KMS-11 (cell line): ENCODE results near the gene KLHDC7B.

Experiments
- H2AFZ ChIP-seq: fragments of 200-600 bp; sonication (generic); 2 replicates; pipeline ENCODE4 v1.6.1; 2016; ENCODE audit warnings: antibody characterized with exemption, mixed run types, low read depth
- H3K27ac ChIP-seq: fragments of 200-600 bp; sonication (generic); 2 replicates; pipeline ENCODE4 v1.6.1; 2016; ENCODE audit warnings: mild to moderate bottlenecking, mixed run types
- H3K27me3 ChIP-seq: fragments of 200-600 bp; sonication (generic); 2 replicates; pipeline ENCODE4 v1.6.1; 2017; ENCODE audit warnings: mild to moderate bottlenecking, low read depth, mixed run types, moderate library complexity; ENCODE audit not compliant: insufficient read depth
- H3K36me3 ChIP-seq: fragments of 200-600 bp; sonication (generic); 2 replicates; pipeline ENCODE4 v1.6.1; 2017; ENCODE audit warnings: mild to moderate bottlenecking, mixed run types; ENCODE audit not compliant: insufficient read depth
- H3K4me1 ChIP-seq: fragments of 200-600 bp; sonication (generic); 2 replicates; pipeline ENCODE4 v1.6.1; 2016; ENCODE audit warnings: mild to moderate bottlenecking, low read depth, mixed run types; ENCODE audit not compliant: poor library complexity, severe bottlenecking
- H3K4me2 ChIP-seq: fragments of 200-600 bp; sonication (generic); 2 replicates; pipeline ENCODE4 v1.7.0; 2016; ENCODE audit warnings: mild to moderate bottlenecking, mixed run types
- H3K4me3 ChIP-seq: fragments of 200-600 bp; sonication (generic); IDR thresholded peaks from 2 replicates; pipeline ENCODE4 v1.6.1; 2017; ENCODE audit warnings: low read depth, low read length, mixed read lengths; ENCODE audit not compliant: insufficient read depth
- H3K79me2 ChIP-seq: fragments of 200-600 bp; sonication (generic); 2 replicates; pipeline ENCODE4 v1.6.1; 2016; ENCODE audit warnings: low read depth, mixed run types; ENCODE audit not compliant: insufficient read depth
- H3K9ac ChIP-seq: fragments of 200-600 bp; sonication (generic); 2 replicates; pipeline ENCODE4 v1.6.1; 2016; ENCODE audit warnings: mild to moderate bottlenecking, mixed run types
- H4K20me1 ChIP-seq: fragments of 200-600 bp; sonication (generic); 2 replicates; pipeline ENCODE4 v1.6.1; 2016; ENCODE audit warnings: mild to moderate bottlenecking, mixed run types; ENCODE audit not compliant: insufficient read depth
- CTCF ChIP-seq: fragments of 200-600 bp; sonication (generic); conservative IDR thresholded peaks from 2 replicates; pipeline ENCODE4 v1.6.1; 2017; ENCODE audit warnings: low read depth, mild to moderate bottlenecking, antibody characterized with exemption, low read length, moderate library complexity, mixed read lengths

KLHDC7B gene

DNA sequence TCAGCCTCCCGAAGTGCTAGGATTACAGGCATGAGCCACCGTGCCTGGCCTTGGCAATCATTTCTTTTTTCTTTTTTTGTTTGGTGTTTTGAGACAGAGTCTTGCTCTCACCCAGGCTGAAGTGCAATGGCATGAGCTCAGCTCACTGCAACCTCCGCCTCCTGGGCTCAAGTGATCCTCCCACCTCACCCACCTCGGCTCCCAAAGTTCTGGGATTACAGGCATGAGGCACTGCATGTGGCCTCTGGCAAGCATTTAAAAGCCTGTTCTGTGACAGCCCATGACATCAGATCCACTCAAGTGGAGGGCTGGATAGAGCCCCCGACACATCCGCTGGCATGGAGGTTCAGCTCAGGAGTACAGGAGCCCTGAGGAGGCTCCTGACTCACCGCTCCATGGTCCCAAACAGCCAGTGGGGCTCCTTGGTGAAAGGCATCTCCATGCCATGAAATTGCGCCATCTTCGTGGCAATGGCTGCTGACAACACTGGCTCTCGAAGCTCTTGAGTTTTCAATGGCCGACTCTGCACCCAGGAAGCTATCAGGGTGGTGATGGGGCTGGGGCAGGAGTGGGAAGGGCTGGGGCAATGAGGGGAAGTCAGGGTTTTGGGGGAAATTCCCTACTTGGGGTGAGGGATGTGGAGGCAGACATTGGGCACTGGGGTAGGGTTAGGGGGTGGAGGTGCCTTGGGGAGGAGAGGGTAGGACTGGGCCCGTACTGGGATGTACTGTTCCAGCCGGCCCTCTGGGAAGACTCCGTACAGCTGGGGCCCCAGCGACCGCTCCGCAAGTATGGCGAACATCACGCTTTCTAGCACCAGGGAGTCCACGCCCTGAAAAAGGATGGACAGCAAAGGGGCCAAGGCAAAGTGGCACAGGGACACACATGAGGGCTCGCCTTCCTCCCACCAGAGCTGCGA is 35.6 kb downstream of the KLHDC7B start:
- Histone ChIP-seq H3K27ac (no peak overlapping the region), H3K9ac (peak overlapping the region; percentile 80; the same call in 1 of the 2 replicates), H2AFZ (no peak overlapping the region), H3K4me1 (peaks cover 4% of the 10 kb centered on the region), H3K79me2 (no peaks in the 10 kb centered on the region), H3K36me3 (no peaks in the 10 kb centered on the region), H3K4me3 (peak overlapping the region; percentile 27), H4K20me1 (no peaks in the 10 kb centered on the region), H3K27me3 (no peaks in the 10 kb centered on the region), H3K4me2 (peak overlapping the region; percentile 57; the same call in 1 of the 2 replicates)
- TF ChIP-seq CTCF, result no peak

DNA sequence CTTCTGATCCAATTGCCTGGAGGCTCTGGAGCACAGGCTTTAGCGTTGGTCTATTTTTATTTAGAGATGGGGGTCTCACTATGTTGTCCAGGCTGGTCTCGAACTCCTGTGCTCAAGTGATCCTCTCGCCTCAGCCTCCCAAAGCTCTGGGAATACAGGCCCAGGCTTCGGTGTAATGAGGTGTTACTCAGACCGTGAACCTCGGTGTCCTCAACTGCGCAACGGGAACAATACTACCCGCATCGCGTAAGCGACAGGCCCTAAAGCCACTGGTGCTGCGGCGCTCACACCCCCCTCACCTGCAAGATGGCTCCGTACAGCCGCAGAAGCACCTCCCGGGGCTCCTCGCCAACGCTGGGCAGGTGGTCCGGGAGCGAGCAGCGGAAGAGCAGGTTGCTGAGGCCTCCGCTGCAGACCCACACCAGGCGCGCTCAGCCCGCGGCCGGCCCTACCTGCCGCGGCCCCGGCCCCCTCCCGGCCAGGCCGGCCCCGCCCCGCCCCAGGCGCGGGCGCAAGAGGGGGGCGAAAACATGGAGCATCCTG is 36.3 kb downstream of the KLHDC7B start:
- Histone ChIP-seq H3K4me1 (peaks cover 4% of the 10 kb centered on the region), H3K27ac (peak overlapping the region; percentile 64), H4K20me1 (no peaks in the 10 kb centered on the region), H3K4me3 (peak overlapping the region; percentile 27), H2AFZ (peak overlapping the region; percentile 71), H3K27me3 (no peaks in the 10 kb centered on the region), H3K79me2 (no peaks in the 10 kb centered on the region), H3K4me2 (peak overlapping the region; percentile 57; the same call in 1 of the 2 replicates), H3K9ac (peak overlapping the region; percentile 80), H3K36me3 (no peaks in the 10 kb centered on the region)
- TF ChIP-seq CTCF, result no peak

GRCh38 chr22:50582493-50583293 is 37.0 kb downstream of the KLHDC7B start, which contains the start of gene CHKB:
TSS of gene CHKB (minus strand) at chr22:50582849. CDS start at chr22:50582781, 68 bp downstream.
- peak within 1 kb of the TSS; percentile 71 for H2AFZ ChIP-seq

More at GRCh38 chr22:50582493-50583293, 37.0 kb downstream of the KLHDC7B start, which contains the start of gene CHKB:
- Histone ChIP-seq H3K27ac (peak within 1 kb of the TSS; percentile 64), H3K4me2 (peak within 1 kb of the TSS; percentile 57; the same call in 1 of the 2 replicates), H3K27me3 (no peaks in the 10 kb centered on the region), H3K9ac (peak within 1 kb of the TSS; percentile 80), H4K20me1 (no peaks in the 10 kb centered on the region), H3K4me3 (peak within 1 kb of the TSS; percentile 27), H3K79me2 (no peaks in the 10 kb centered on the region), H3K4me1 (peaks cover 4% of the 10 kb centered on the region), H3K36me3 (no peaks in the 10 kb centered on the region)
- TF ChIP-seq CTCF, result no peak
